Measurements from ENCODE around the gene COL7A1. TPM values are rescaled to one million over a fixed set of nuclear protein-coding genes. Genes with fewer than 3 reads are reported as not detected.

Gene COL7A1
- polyA plus RNA-seq, 1 donor from 2014 or later: 45.3 TPM

DNA sequence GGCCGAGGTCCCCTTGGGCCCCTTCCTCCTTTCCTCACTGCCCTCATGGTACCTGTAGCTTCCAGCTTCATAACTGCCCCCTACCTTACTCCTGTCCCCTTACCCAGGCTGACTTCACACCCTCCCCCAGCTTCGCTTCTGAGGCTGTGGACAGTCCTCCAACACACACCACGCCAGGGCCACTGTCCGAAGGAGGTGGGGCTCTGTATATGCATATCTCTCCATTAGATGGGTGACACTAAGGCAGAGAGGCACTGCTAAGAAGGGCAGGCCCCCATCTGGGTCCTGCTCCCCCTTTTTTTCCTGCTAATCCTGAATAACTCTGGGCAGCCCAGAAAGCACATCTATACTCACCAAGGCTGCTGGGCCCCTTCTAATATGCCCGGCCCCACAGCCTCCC is 1.0 kb upstream of the COL7A1 start:
- H3K27me3 ChIP-seq (ENCODE audit: insufficient read depth, low read depth, low read length): no peaks in the 10 kb centered on the region
- H3K27ac ChIP-seq (ENCODE audit: low read length): no peak overlapping the region
- H3K4me2 ChIP-seq (ENCODE audit: low read length): no peak overlapping the region
- H3F3A ChIP-seq (ENCODE audit: insufficient read depth, low read length, poor library complexity, severe bottlenecking): no peaks in the 10 kb centered on the region
- no peak overlapping the region for H3K4me3 ChIP-seq (ENCODE audit: low read length)
- no peaks in the 10 kb centered on the region for H3K79me2 ChIP-seq (replicated peaks; ENCODE audit: insufficient read depth, low read length)
- H3K36me3 ChIP-seq (ENCODE audit: insufficient read depth, low read length): no peaks in the 10 kb centered on the region
- no peak overlapping the region for H2AFZ ChIP-seq (ENCODE audit: low read depth, low read length)
- no peaks in the 10 kb centered on the region for H3K9me3 ChIP-seq (ENCODE audit: low read length)
- no peaks in the 10 kb centered on the region for H4K20me1 ChIP-seq (ENCODE audit: insufficient read depth)
- TF ChIP-seq POLR2AphosphoS5 (IDR thresholded peaks at IDR 0.05) (no peak), MXI1 (conservative IDR thresholded peaks at IDR 0.05; ENCODE audit: poor library complexity, severe bottlenecking) (no peak), EP300 (conservative IDR thresholded peaks at IDR 0.05; ENCODE audit: poor library complexity, severe bottlenecking) (no peak)
- H3K9ac ChIP-seq (ENCODE audit: low read length): no peak overlapping the region
- no peaks in the 10 kb centered on the region for H3K9me2 ChIP-seq (ENCODE audit: insufficient read depth, low read length)

DNA sequence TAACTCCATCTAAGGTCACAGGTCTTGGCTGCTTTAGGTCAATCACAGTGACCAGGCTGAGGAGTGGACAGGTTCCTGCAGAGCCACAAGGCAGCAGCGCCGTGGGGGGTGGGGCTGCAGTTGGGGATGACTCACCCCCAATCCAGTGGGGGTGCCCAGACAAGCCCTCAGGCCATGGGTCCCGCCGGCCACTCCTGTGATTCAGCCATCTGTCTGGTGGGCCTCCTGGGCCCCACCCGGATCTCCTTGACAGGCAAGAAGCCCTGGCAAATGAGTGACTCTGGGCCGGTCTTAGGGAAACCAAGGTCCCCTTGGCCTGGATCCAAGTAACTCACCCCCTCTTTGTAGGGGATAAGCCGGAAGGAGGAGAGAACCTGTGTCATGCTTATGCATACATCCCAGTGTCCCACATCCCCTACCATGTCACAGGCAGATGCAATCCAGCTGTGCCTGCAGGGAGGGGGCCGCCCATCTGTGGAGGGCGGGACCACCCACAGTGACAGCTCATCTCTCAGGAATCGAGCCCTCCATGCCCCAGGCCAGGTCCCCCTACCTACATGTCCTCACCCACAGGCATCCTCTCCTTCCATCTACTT is 495 bp upstream of the COL7A1 start:
- no peaks in the 10 kb centered on the region for H3K9me2 ChIP-seq (ENCODE audit: insufficient read depth, low read length)
- no peaks in the 10 kb centered on the region for H4K20me1 ChIP-seq (ENCODE audit: insufficient read depth)
- no peaks in the 10 kb centered on the region for H3K9me3 ChIP-seq (ENCODE audit: low read length)
- H3K36me3 ChIP-seq (ENCODE audit: insufficient read depth, low read length): no peaks in the 10 kb centered on the region
- no peaks in the 10 kb centered on the region for H3K27me3 ChIP-seq (ENCODE audit: insufficient read depth, low read depth, low read length)
- H3F3A ChIP-seq (ENCODE audit: insufficient read depth, low read length, poor library complexity, severe bottlenecking): no peaks in the 10 kb centered on the region
- H3K4me3 ChIP-seq (ENCODE audit: low read length): no peak overlapping the region
- TF ChIP-seq POLR2AphosphoS5 (IDR thresholded peaks at IDR 0.05): no peak
- no peak for TF ChIP-seq SMC3 (conservative IDR thresholded peaks at IDR 0.05; ENCODE audit: poor library complexity)
- TF ChIP-seq EP300 (conservative IDR thresholded peaks at IDR 0.05; ENCODE audit: poor library complexity, severe bottlenecking): no peak
- TF ChIP-seq, protein P1, sequence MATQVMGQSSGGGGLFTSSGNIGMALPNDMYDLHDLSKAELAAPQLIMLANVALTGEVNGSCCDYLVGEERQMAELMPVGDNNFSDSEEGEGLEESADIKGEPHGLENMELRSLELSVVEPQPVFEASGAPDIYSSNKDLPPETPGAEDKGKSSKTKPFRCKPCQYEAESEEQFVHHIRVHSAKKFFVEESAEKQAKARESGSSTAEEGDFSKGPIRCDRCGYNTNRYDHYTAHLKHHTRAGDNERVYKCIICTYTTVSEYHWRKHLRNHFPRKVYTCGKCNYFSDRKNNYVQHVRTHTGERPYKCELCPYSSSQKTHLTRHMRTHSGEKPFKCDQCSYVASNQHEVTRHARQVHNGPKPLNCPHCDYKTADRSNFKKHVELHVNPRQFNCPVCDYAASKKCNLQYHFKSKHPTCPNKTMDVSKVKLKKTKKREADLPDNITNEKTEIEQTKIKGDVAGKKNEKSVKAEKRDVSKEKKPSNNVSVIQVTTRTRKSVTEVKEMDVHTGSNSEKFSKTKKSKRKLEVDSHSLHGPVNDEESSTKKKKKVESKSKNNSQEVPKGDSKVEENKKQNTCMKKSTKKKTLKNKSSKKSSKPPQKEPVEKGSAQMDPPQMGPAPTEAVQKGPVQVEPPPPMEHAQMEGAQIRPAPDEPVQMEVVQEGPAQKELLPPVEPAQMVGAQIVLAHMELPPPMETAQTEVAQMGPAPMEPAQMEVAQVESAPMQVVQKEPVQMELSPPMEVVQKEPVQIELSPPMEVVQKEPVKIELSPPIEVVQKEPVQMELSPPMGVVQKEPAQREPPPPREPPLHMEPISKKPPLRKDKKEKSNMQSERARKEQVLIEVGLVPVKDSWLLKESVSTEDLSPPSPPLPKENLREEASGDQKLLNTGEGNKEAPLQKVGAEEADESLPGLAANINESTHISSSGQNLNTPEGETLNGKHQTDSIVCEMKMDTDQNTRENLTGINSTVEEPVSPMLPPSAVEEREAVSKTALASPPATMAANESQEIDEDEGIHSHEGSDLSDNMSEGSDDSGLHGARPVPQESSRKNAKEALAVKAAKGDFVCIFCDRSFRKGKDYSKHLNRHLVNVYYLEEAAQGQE (IDR thresholded peaks at IDR 0.05; ENCODE audit: borderline replicate concordance): no peak
- H3K4me2 ChIP-seq (ENCODE audit: low read length): no peak overlapping the region
- no peak overlapping the region for H3K27ac ChIP-seq (ENCODE audit: low read length)
- no peak overlapping the region for H3K9ac ChIP-seq (ENCODE audit: low read length)
- H3K79me2 ChIP-seq (replicated peaks; ENCODE audit: insufficient read depth, low read length): no peaks in the 10 kb centered on the region
- no peak overlapping the region for H2AFZ ChIP-seq (ENCODE audit: low read depth, low read length)

DNA sequence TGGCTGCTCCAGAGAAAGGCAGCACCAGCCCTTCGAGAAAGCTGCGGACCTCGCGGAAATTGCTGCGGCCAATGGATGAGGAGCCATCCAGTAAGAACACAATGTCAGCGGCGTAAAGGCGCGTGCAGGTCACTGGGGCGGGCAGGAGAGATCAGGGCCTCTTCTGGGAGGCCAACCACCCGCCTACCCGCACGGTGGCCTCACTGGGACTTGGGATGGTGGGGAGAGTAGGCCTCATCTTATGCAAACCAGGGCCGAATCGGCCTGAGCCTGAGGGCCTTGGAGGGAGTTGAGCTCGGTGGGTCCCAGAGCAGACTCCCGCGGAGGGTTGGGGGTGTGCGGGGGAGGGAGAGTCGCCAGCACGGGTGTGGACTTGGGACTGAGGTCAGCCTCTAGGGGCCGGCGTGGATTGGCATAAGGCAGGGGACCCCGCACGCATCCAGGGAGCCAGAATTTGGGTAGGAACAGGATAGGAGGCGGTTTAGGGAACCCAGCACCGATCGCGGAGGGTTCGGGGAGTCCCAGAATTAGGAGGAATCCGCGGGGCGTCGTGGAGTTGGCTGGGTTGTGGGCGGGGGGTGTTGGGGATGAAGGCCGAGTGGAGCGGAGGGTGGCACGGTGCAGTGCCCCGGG is 596 bp downstream of the COL7A1 start:
- no peaks in the 10 kb centered on the region for H4K20me1 ChIP-seq (ENCODE audit: insufficient read depth)
- no peaks in the 10 kb centered on the region for H3K79me2 ChIP-seq (replicated peaks; ENCODE audit: insufficient read depth, low read length)
- no peaks in the 10 kb centered on the region for H3K36me3 ChIP-seq (ENCODE audit: insufficient read depth, low read length)
- no peak overlapping the region for H3K27ac ChIP-seq (ENCODE audit: low read length)
- H3K4me2 ChIP-seq (ENCODE audit: low read length): no peak overlapping the region
- H3K27me3 ChIP-seq (ENCODE audit: insufficient read depth, low read depth, low read length): no peaks in the 10 kb centered on the region
- no peak overlapping the region for H3K9ac ChIP-seq (ENCODE audit: low read length)
- no peak for TF ChIP-seq EP300 (conservative IDR thresholded peaks at IDR 0.05; ENCODE audit: poor library complexity, severe bottlenecking)
- TF ChIP-seq POLR2AphosphoS5 (IDR thresholded peaks at IDR 0.05): no peak
- TF ChIP-seq RAD21 (conservative IDR thresholded peaks at IDR 0.05): no peak
- TF ChIP-seq MXI1 (conservative IDR thresholded peaks at IDR 0.05; ENCODE audit: poor library complexity, severe bottlenecking): no peak
- H3K4me3 ChIP-seq (ENCODE audit: low read length): no peak overlapping the region
- no peaks in the 10 kb centered on the region for H3K9me3 ChIP-seq (ENCODE audit: low read length)
- H3F3A ChIP-seq (ENCODE audit: insufficient read depth, low read length, poor library complexity, severe bottlenecking): no peaks in the 10 kb centered on the region
- no peaks in the 10 kb centered on the region for H3K9me2 ChIP-seq (ENCODE audit: insufficient read depth, low read length)
- no peak overlapping the region for H2AFZ ChIP-seq (ENCODE audit: low read depth, low read length)

All from neural cell (in vitro differentiated cells).